ENCODE results near the gene TJP1.
"Not testable (repeated sequence)": the region's sequence is repeated elsewhere in the genome, so short reads cannot be mapped to it uniquely, and the experiment has no call there.

Gene TJP1

GRCh38 chr15:29788433-29789034, 33.7 kb downstream of the TJP1 start:
- TF ChIP-seq POLR2AphosphoS5 (IDR thresholded peaks at IDR 0.05; ENCODE audit: low read depth, low read length) (no peak), POU2F2 (IDR thresholded peaks at IDR 0.05; ENCODE audit: low read depth, low read length) (no peak), POLR2A (IDR thresholded peaks at IDR 0.05; ENCODE audit: low read depth, low read length) (no peak), TAF1 (IDR thresholded peaks at IDR 0.05; ENCODE audit: low read depth, low read length) (no peak), SPI1 (IDR thresholded peaks at IDR 0.05; ENCODE audit: low read depth, low read length) (no peak), PAX5 (IDR thresholded peaks at IDR 0.05; ENCODE audit: insufficient read depth, low read length, severe bottlenecking) (no peak)
- no peak for FAIRE-seq
- DNase-seq (ENCODE audit: insufficient read length, low spot score), result no peak

- FAIRE-seq (no peak), DNase-seq (ENCODE audit: insufficient read length, low spot score) (no peak)
- TF ChIP-seq POLR2AphosphoS5 (IDR thresholded peaks at IDR 0.05; ENCODE audit: low read depth, low read length), result no peak
- TF ChIP-seq POLR2A (IDR thresholded peaks at IDR 0.05; ENCODE audit: low read depth, low read length), result no peak
- TF ChIP-seq PAX5 (IDR thresholded peaks at IDR 0.05; ENCODE audit: insufficient read depth, low read length, severe bottlenecking), result no peak
- no peak for TF ChIP-seq POU2F2 (IDR thresholded peaks at IDR 0.05; ENCODE audit: low read depth, low read length)
- TF ChIP-seq SPI1 (IDR thresholded peaks at IDR 0.05; ENCODE audit: low read depth, low read length), result no peak
- no peak for TF ChIP-seq TAF1 (IDR thresholded peaks at IDR 0.05; ENCODE audit: low read depth, low read length)
These were observed 34.5 kb downstream of the TJP1 start for GRCh38 chr15:29787767-29788166.

- TF ChIP-seq POLR2AphosphoS5 (IDR thresholded peaks at IDR 0.05; ENCODE audit: low read depth, low read length), result no peak
- TF ChIP-seq TAF1 (IDR thresholded peaks at IDR 0.05; ENCODE audit: low read depth, low read length), result no peak
- TF ChIP-seq POU2F2 (IDR thresholded peaks at IDR 0.05; ENCODE audit: low read depth, low read length), result no peak
- TF ChIP-seq POLR2A (IDR thresholded peaks at IDR 0.05; ENCODE audit: low read depth, low read length), result no peak
- TF ChIP-seq SPI1 (IDR thresholded peaks at IDR 0.05; ENCODE audit: low read depth, low read length), result no peak
- TF ChIP-seq PAX5 (IDR thresholded peaks at IDR 0.05; ENCODE audit: insufficient read depth, low read length, severe bottlenecking), result no peak
- FAIRE-seq (no peak), DNase-seq (ENCODE audit: insufficient read length, low spot score) (no peak)
These were observed 36.6 kb downstream of the TJP1 start for GRCh38 chr15:29785642-29786041.

GRCh38 chr15:29785136-29785535, 37.1 kb downstream of the TJP1 start:
- FAIRE-seq, result no peak
- no peak for TF ChIP-seq PAX5 (IDR thresholded peaks at IDR 0.05; ENCODE audit: insufficient read depth, low read length, severe bottlenecking)
- TF ChIP-seq POLR2A (IDR thresholded peaks at IDR 0.05; ENCODE audit: low read depth, low read length), result no peak
- TF ChIP-seq POLR2AphosphoS5 (IDR thresholded peaks at IDR 0.05; ENCODE audit: low read depth, low read length), result no peak
- no peak for TF ChIP-seq POU2F2 (IDR thresholded peaks at IDR 0.05; ENCODE audit: low read depth, low read length)
- TF ChIP-seq SPI1 (IDR thresholded peaks at IDR 0.05; ENCODE audit: low read depth, low read length), result no peak
- no peak for TF ChIP-seq TAF1 (IDR thresholded peaks at IDR 0.05; ENCODE audit: low read depth, low read length)

GRCh38 chr15:29784413-29784812, 37.9 kb downstream of the TJP1 start:
- DNase-seq (ENCODE audit: insufficient read length, low spot score) (no peak), FAIRE-seq (no peak)
- no peak for TF ChIP-seq SPI1 (IDR thresholded peaks at IDR 0.05; ENCODE audit: low read depth, low read length)
- no peak for TF ChIP-seq PAX5 (IDR thresholded peaks at IDR 0.05; ENCODE audit: insufficient read depth, low read length, severe bottlenecking)
- no peak for TF ChIP-seq POLR2AphosphoS5 (IDR thresholded peaks at IDR 0.05; ENCODE audit: low read depth, low read length)
- no peak for TF ChIP-seq POLR2A (IDR thresholded peaks at IDR 0.05; ENCODE audit: low read depth, low read length)
- no peak for TF ChIP-seq POU2F2 (IDR thresholded peaks at IDR 0.05; ENCODE audit: low read depth, low read length)
- TF ChIP-seq TAF1 (IDR thresholded peaks at IDR 0.05; ENCODE audit: low read depth, low read length), result no peak

More at GRCh38 chr15:29785136-29785535, 37.1 kb downstream of the TJP1 start:
- no peak for DNase-seq (ENCODE audit: insufficient read length, low spot score)

- DNase-seq (ENCODE audit: insufficient read length, low spot score); FAIRE-seq: not testable (repeated sequence)
These were observed 39.5 kb downstream of the TJP1 start for GRCh38 chr15:29782816-29783215.

- TF ChIP-seq POU2F2 (IDR thresholded peaks at IDR 0.05; ENCODE audit: low read depth, low read length) (no peak), POLR2A (IDR thresholded peaks at IDR 0.05; ENCODE audit: low read depth, low read length) (no peak), SPI1 (IDR thresholded peaks at IDR 0.05; ENCODE audit: low read depth, low read length) (no peak), PAX5 (IDR thresholded peaks at IDR 0.05; ENCODE audit: insufficient read depth, low read length, severe bottlenecking) (no peak), POLR2AphosphoS5 (IDR thresholded peaks at IDR 0.05; ENCODE audit: low read depth, low read length) (no peak), TAF1 (IDR thresholded peaks at IDR 0.05; ENCODE audit: low read depth, low read length) (no peak)
- FAIRE-seq, result no peak
- DNase-seq (ENCODE audit: insufficient read length, low spot score), result no peak
These were observed 43.9 kb downstream of the TJP1 start for GRCh38 chr15:29778382-29778781.

GRCh38 chr15:29776859-29777258, 45.4 kb downstream of the TJP1 start:
- TF ChIP-seq POLR2A (IDR thresholded peaks at IDR 0.05; ENCODE audit: low read depth, low read length), result no peak
- no peak for DNase-seq (ENCODE audit: insufficient read length, low spot score)
- FAIRE-seq, result no peak

GRCh38 chr15:29774900-29775299, 47.4 kb downstream of the TJP1 start:
- DNase-seq (ENCODE audit: insufficient read length, low spot score) (no peak), FAIRE-seq (no peak)
- TF ChIP-seq PAX5 (IDR thresholded peaks at IDR 0.05; ENCODE audit: insufficient read depth, low read length, severe bottlenecking), result no peak
- TF ChIP-seq POU2F2 (IDR thresholded peaks at IDR 0.05; ENCODE audit: low read depth, low read length), result no peak

GRCh38 chr15:29773816-29774215, 48.5 kb downstream of the TJP1 start:
- FAIRE-seq, result no peak
- DNase-seq (ENCODE audit: insufficient read length, low spot score), result no peak
- TF ChIP-seq PAX5 (IDR thresholded peaks at IDR 0.05; ENCODE audit: insufficient read depth, low read length, severe bottlenecking), result no peak
- TF ChIP-seq POU2F2 (IDR thresholded peaks at IDR 0.05; ENCODE audit: low read depth, low read length), result no peak
- no peak for TF ChIP-seq SPI1 (IDR thresholded peaks at IDR 0.05; ENCODE audit: low read depth, low read length)
- TF ChIP-seq POLR2A (IDR thresholded peaks at IDR 0.05; ENCODE audit: low read depth, low read length), result no peak

- DNase-seq (ENCODE audit: insufficient read length, low spot score) (no peak), FAIRE-seq (no peak)
- TF ChIP-seq TAF1 (IDR thresholded peaks at IDR 0.05; ENCODE audit: low read depth, low read length), result no peak
- no peak for TF ChIP-seq POLR2A (IDR thresholded peaks at IDR 0.05; ENCODE audit: low read depth, low read length)
- TF ChIP-seq POU2F2 (IDR thresholded peaks at IDR 0.05; ENCODE audit: low read depth, low read length), result no peak
- TF ChIP-seq SPI1 (IDR thresholded peaks at IDR 0.05; ENCODE audit: low read depth, low read length), result no peak
- no peak for TF ChIP-seq PAX5 (IDR thresholded peaks at IDR 0.05; ENCODE audit: insufficient read depth, low read length, severe bottlenecking)
- TF ChIP-seq POLR2AphosphoS5 (IDR thresholded peaks at IDR 0.05; ENCODE audit: low read depth, low read length), result no peak
These were observed 49.3 kb downstream of the TJP1 start for GRCh38 chr15:29773000-29773399.
